AG04450 (cell line): ENCODE data around the gene TMPRSS9. TPM values are rescaled to one million over a fixed set of nuclear protein-coding genes. Genes with fewer than 3 reads are reported as not detected.

Source experiments
- CTCF ChIA-PET: fragments of 300-600, 350-600 bp; formaldehyde crosslinking; extraction: SDS; loops from one replicate; lab custom pipeline; 2022; ENCODE audit warnings: antibody characterized with exemption, inconsistent platforms; lab: Charles Lee
- POLR2A ChIA-PET: fragments of 350-600 bp; formaldehyde crosslinking; extraction: SDS; loops from one replicate; lab custom pipeline; 2021; ENCODE audit warnings: antibody characterized with exemption, inconsistent platforms; lab: Yijun Ruan, JAX
- DNase-seq: peaks from one replicate; pipeline ENCODE4 v3.0.0-alpha.2; 2011; ENCODE audit warnings: low read depth, low spot score
- H3K27ac ChIP-seq: one replicate; pipeline ENCODE4 v1.5.1; 2012; ENCODE audit warnings: low read depth, low read length, control low read depth
- H3K27me3 ChIP-seq: one replicate; pipeline ENCODE4 v1.6.0; 2012; ENCODE audit warnings: low read length; ENCODE audit not compliant: control insufficient read depth, insufficient read depth
- H3K4me3 ChIP-seq: 2 replicates; pipeline ENCODE4 v1.5.1; 2011; ENCODE audit warnings: mild to moderate bottlenecking, low read depth, low read length, control low read depth
- H3K9me3 ChIP-seq: 2 replicates; pipeline ENCODE4 v1.5.1; 2012; ENCODE audit warnings: low read length; ENCODE audit not compliant: control insufficient read depth, insufficient read depth
- CTCF ChIP-seq: IDR thresholded peaks from 2 replicates; pipeline ENCODE4 v1.5.1; 2011; ENCODE audit warnings: low read depth, low read length, control low read depth, inconsistent platforms
- polyA plus RNA-seq: library from polyadenylated mRNA; depleted of rRNA; stranded (reverse); fragments of >200 nt; gene quantifications from 2 replicates; pipeline ENCODE4 v1.2.3, GENCODE V29; 2011

TMPRSS9 gene
- polyA plus RNA-seq, 1 experiment, result not detected

- POLR2A ChIA-PET, result no interaction called here
- TF ChIP-seq CTCF, result no peak
- CTCF ChIA-PET, result no interaction called here
Observed at GRCh38 chr19:2375353-2376121, 15.5 kb downstream of the TMPRSS9 start.

GRCh38 chr19:2376784-2377519, 16.9 kb downstream of the TMPRSS9 start:
- Histone ChIP-seq H3K9me3 (peaks cover 22% of the 10 kb centered on the region), H3K4me3 (no peak overlapping the region), H3K27me3 (peaks cover 3% of the 10 kb centered on the region), H3K27ac (no peak overlapping the region)
- ChIA-PET CTCF (no interaction called here), POLR2A (no interaction called here)
- DNase-seq, result no peak
- TF ChIP-seq CTCF, result no peak

More at GRCh38 chr19:2375353-2376121, 15.5 kb downstream of the TMPRSS9 start:
- peaks cover 17% of the 10 kb centered on the region for H3K9me3 ChIP-seq
- H3K4me3 ChIP-seq, result no peak overlapping the region
- DNase-seq, result no peak
- H3K27ac ChIP-seq, result no peak overlapping the region
- peaks cover 1% of the 10 kb centered on the region for H3K27me3 ChIP-seq

GRCh38 chr19:2380567-2380966, 20.5 kb downstream of the TMPRSS9 start:
- TF ChIP-seq CTCF, result no peak
- CTCF ChIA-PET, result interaction anchor here (0.6 to 1.9 kb wide), 2 partner anchors 12 to 225 kb away, joined by 3 to 6 read pairs; no protein-coding TSS in a partner anchor
- Histone ChIP-seq H3K4me3 (no peak overlapping the region), H3K9me3 (peaks cover 20% of the 10 kb centered on the region), H3K27ac (no peak overlapping the region), H3K27me3 (peaks cover 3% of the 10 kb centered on the region)
- POLR2A ChIA-PET, result interaction anchor here (0.6 kb wide), 1 partner anchor 31 kb away, joined by 3 read pairs; no protein-coding TSS in a partner anchor
- DNase-seq, result no peak

- no peak for TF ChIP-seq CTCF
- POLR2A ChIA-PET, result no interaction called here
- Histone ChIP-seq H3K27me3 (peaks cover 3% of the 10 kb centered on the region), H3K9me3 (peaks cover 15% of the 10 kb centered on the region), H3K4me3 (no peak overlapping the region), H3K27ac (no peak overlapping the region)
- DNase-seq, result no peak
- CTCF ChIA-PET, result no interaction called here
Observed at GRCh38 chr19:2381148-2381820, 21.2 kb downstream of the TMPRSS9 start.
